ENCODE measurements around the gene NRXN2. TPM values are rescaled to one million over a fixed set of nuclear protein-coding genes. Genes with fewer than 3 reads are reported as not detected.

Gene NRXN2
- total and polyA plus RNA-seq, 2 of the 13 experiments (the other 11 are each of a cell fraction or from before 2014, with no cell fraction given) = not detected

DNA sequence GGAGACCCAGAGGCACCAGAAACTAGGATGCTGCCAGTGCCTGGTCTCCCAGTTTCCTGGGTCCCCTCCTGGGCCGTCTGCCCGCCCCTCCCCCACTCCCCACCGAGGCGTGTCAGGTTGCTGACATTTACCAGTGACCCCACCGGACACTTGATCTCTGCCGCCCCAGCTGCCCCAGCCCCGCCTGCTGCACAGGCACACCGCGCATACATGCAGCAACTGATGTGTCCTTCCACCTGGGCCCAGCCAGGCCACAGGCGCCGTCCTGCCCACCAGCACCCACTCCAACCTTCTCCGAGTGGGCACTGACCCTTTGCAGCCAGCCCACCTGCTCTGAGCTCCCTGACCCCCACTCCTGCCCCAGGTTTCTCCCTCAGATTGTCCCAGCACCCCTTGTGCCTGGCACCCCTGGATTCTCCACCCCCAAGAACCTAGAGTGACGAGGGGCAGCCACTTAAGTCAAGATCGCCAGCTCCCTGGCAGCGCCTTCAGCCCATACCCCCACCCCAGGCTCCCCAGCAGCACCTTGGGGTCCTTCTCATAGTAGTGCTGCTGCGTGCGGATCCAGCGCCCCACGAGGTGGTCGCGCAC is 36.2 kb upstream of the NRXN2 start (continued):
- TF ChIP-seq, protein P1, sequence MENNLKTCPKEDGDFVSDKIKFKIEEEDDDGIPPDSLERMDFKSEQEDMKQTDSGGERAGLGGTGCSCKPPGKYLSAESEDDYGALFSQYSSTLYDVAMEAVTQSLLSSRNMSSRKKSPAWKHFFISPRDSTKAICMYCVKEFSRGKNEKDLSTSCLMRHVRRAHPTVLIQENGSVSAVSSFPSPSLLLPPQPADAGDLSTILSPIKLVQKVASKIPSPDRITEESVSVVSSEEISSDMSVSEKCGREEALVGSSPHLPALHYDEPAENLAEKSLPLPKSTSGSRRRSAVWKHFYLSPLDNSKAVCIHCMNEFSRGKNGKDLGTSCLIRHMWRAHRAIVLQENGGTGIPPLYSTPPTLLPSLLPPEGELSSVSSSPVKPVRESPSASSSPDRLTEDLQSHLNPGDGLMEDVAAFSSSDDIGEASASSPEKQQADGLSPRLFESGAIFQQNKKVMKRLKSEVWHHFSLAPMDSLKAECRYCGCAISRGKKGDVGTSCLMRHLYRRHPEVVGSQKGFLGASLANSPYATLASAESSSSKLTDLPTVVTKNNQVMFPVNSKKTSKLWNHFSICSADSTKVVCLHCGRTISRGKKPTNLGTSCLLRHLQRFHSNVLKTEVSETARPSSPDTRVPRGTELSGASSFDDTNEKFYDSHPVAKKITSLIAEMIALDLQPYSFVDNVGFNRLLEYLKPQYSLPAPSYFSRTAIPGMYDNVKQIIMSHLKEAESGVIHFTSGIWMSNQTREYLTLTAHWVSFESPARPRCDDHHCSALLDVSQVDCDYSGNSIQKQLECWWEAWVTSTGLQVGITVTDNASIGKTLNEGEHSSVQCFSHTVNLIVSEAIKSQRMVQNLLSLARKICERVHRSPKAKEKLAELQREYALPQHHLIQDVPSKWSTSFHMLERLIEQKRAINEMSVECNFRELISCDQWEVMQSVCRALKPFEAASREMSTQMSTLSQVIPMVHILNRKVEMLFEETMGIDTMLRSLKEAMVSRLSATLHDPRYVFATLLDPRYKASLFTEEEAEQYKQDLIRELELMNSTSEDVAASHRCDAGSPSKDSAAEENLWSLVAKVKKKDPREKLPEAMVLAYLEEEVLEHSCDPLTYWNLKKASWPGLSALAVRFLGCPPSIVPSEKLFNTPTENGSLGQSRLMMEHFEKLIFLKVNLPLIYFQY (CRISPR knock-in tag; IDR thresholded peaks at IDR 0.05; ENCODE audit: borderline replicate concordance) = no peak
- TF ChIP-seq POLR2A (IDR thresholded peaks at IDR 0.05; ENCODE audit: insufficient read depth in 1 of 2, low read depth in 2 of 2, low read length in 2 of 2) (no peak), NFE2L1 (CRISPR knock-in tag; IDR thresholded peaks at IDR 0.05; ENCODE audit: borderline replicate concordance) (no peak), PAX8 (CRISPR knock-in tag; IDR thresholded peaks at IDR 0.05; ENCODE audit: borderline replicate concordance) (no peak), MYC (CRISPR knock-in tag; IDR thresholded peaks at IDR 0.05; ENCODE audit: borderline replicate concordance) (no peak), SKI (IDR thresholded peaks at IDR 0.05; ENCODE audit: partially characterized antibody) (no peak), HDAC1 (CRISPR knock-in tag; IDR thresholded peaks at IDR 0.05) (peak; percentile 66), GATAD2A (CRISPR knock-in tag; IDR thresholded peaks at IDR 0.05) (0 out of 2 replicates have a peak, but pooled peaks have one; percentile 19), NR3C1 (CRISPR knock-in tag; IDR thresholded peaks at IDR 0.05) (no peak), ZNF776 (CRISPR knock-in tag; IDR thresholded peaks at IDR 0.05) (no peak), ZNF292 (CRISPR knock-in tag; IDR thresholded peaks at IDR 0.05; ENCODE audit: borderline replicate concordance, low read depth) (0 out of 2 replicates have a peak, but pooled peaks have one; percentile 22), ESRRA (CRISPR knock-in tag; IDR thresholded peaks at IDR 0.05; ENCODE audit: low read depth) (peak; percentile 22; the same call in 1 of the 2 replicates), ZNF501 (CRISPR knock-in tag; IDR thresholded peaks at IDR 0.05) (0 out of 2 replicates have a peak, but pooled peaks have one; percentile 16)
- TF ChIP-seq, protein P2, sequence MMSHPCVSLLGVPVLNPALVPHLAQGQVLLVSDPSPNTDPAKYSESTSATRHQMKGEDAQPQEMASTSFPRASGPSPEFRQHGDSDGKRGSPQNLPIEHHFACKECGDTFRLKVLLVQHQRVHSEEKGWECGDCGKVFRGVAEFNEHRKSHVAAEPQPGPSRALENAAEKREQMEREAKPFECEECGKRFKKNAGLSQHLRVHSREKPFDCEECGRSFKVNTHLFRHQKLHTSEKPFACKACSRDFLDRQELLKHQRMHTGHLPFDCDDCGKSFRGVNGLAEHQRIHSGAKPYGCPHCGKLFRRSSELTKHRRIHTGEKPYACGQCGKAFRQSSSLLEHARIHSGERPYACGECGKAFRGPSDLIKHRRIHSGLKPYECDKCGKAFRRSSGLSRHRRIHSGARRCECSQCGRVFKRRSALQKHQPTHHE (CRISPR knock-in tag; IDR thresholded peaks at IDR 0.05; ENCODE audit: borderline replicate concordance) = no peak
- TF ChIP-seq, protein P3, sequence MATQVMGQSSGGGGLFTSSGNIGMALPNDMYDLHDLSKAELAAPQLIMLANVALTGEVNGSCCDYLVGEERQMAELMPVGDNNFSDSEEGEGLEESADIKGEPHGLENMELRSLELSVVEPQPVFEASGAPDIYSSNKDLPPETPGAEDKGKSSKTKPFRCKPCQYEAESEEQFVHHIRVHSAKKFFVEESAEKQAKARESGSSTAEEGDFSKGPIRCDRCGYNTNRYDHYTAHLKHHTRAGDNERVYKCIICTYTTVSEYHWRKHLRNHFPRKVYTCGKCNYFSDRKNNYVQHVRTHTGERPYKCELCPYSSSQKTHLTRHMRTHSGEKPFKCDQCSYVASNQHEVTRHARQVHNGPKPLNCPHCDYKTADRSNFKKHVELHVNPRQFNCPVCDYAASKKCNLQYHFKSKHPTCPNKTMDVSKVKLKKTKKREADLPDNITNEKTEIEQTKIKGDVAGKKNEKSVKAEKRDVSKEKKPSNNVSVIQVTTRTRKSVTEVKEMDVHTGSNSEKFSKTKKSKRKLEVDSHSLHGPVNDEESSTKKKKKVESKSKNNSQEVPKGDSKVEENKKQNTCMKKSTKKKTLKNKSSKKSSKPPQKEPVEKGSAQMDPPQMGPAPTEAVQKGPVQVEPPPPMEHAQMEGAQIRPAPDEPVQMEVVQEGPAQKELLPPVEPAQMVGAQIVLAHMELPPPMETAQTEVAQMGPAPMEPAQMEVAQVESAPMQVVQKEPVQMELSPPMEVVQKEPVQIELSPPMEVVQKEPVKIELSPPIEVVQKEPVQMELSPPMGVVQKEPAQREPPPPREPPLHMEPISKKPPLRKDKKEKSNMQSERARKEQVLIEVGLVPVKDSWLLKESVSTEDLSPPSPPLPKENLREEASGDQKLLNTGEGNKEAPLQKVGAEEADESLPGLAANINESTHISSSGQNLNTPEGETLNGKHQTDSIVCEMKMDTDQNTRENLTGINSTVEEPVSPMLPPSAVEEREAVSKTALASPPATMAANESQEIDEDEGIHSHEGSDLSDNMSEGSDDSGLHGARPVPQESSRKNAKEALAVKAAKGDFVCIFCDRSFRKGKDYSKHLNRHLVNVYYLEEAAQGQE (IDR thresholded peaks at IDR 0.05; ENCODE audit: borderline replicate concordance in 1 of 2, low read depth in 1 of 2, low read length in 2 of 2) = no peak
- TF ChIP-seq, protein P4, sequence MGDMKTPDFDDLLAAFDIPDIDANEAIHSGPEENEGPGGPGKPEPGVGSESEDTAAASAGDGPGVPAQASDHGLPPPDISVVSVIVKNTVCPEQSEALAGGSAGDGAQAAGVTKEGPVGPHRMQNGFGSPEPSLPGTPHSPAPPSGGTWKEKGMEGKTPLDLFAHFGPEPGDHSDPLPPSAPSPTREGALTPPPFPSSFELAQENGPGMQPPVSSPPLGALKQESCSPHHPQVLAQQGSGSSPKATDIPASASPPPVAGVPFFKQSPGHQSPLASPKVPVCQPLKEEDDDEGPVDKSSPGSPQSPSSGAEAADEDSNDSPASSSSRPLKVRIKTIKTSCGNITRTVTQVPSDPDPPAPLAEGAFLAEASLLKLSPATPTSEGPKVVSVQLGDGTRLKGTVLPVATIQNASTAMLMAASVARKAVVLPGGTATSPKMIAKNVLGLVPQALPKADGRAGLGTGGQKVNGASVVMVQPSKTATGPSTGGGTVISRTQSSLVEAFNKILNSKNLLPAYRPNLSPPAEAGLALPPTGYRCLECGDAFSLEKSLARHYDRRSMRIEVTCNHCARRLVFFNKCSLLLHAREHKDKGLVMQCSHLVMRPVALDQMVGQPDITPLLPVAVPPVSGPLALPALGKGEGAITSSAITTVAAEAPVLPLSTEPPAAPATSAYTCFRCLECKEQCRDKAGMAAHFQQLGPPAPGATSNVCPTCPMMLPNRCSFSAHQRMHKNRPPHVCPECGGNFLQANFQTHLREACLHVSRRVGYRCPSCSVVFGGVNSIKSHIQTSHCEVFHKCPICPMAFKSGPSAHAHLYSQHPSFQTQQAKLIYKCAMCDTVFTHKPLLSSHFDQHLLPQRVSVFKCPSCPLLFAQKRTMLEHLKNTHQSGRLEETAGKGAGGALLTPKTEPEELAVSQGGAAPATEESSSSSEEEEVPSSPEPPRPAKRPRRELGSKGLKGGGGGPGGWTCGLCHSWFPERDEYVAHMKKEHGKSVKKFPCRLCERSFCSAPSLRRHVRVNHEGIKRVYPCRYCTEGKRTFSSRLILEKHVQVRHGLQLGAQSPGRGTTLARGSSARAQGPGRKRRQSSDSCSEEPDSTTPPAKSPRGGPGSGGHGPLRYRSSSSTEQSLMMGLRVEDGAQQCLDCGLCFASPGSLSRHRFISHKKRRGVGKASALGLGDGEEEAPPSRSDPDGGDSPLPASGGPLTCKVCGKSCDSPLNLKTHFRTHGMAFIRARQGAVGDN (CRISPR knock-in tag; IDR thresholded peaks at IDR 0.05) = peak; percentile 47
